ENCODE measurements around the gene BAG1. TPM values are rescaled to one million over a fixed set of nuclear protein-coding genes. Genes with fewer than 3 reads are reported as not detected.

BAG1 gene
- total RNA-seq, 1 experiment from 2014 or later: 51.2 TPM

- BruUV-seq (replicated peaks): no TSS peak
- Histone ChIP-seq H3K27me3 (replicated peaks; ENCODE audit: control insufficient read depth, insufficient read depth, low read length) (no peaks in the 10 kb centered on the region), H3K4me3 (ENCODE audit: low read depth, low read length) (no peak overlapping the region), H3K4me1 (no peaks in the 10 kb centered on the region), H3K9me3 (no peaks in the 10 kb centered on the region; the same call in 1 of the 2 replicates), H3K36me3 (ENCODE audit: control insufficient read depth, insufficient read depth, low read length) (peaks cover 4% of the 10 kb centered on the region)
- no peak overlapping the region for H3K27ac Mint-ChIP-seq (ENCODE audit: unreplicated experiment)
- intact Hi-C loops (cut with micrococcal nuclease; ENCODE audit: unreplicated experiment): no loop called here
- H3K4me1 Mint-ChIP-seq (ENCODE audit: low read depth, unreplicated experiment): no peaks in the 10 kb centered on the region
- no peaks in the 10 kb centered on the region for H3K9me3 Mint-ChIP-seq (ENCODE audit: unreplicated experiment)
- no peak for TF ChIP-seq CTCF (IDR thresholded peaks at IDR 0.05; ENCODE audit: insufficient read depth in 1 of 2, low read depth in 1 of 2, low read length in 1 of 2, severe bottlenecking in 1 of 2, unreplicated experiment in 1 of 2)
- peaks cover 22% of the 10 kb centered on the region for H3K36me3 Mint-ChIP-seq (ENCODE audit: insufficient read depth, unreplicated experiment)
- ChIA-PET POLR2A (no interaction called here), CTCF (no interaction called here)
- H3K4me3 Mint-ChIP-seq (ENCODE audit: unreplicated experiment): no peak overlapping the region
- no peak for DNase-seq
- H3K27me3 Mint-ChIP-seq (ENCODE audit: insufficient read depth, unreplicated experiment): no peaks in the 10 kb centered on the region
These were observed 39.9 kb upstream of the BAG1 start for GRCh38 chr9:33304362-33304761.

- BruUV-seq (replicated peaks): no TSS peak
- no peak for DNase-seq
- CTCF ChIA-PET: no interaction called here
These were observed 36.0 kb upstream of the BAG1 start for GRCh38 chr9:33300546-33300945.

GRCh38 chr9:33297432-33297831 is 32.9 kb upstream of the BAG1 start:
- Mint-ChIP-seq H3K9me3 (ENCODE audit: unreplicated experiment) (no peaks in the 10 kb centered on the region), H3K27me3 (ENCODE audit: insufficient read depth, unreplicated experiment) (no peaks in the 10 kb centered on the region), H3K36me3 (ENCODE audit: insufficient read depth, unreplicated experiment) (peaks cover 70% of the 10 kb centered on the region), H3K4me3 (ENCODE audit: unreplicated experiment) (no peak overlapping the region), H3K4me1 (ENCODE audit: low read depth, unreplicated experiment) (peaks cover 19% of the 10 kb centered on the region), H3K27ac (ENCODE audit: unreplicated experiment) (no peak overlapping the region)
- peaks cover 8% of the 10 kb centered on the region; the same call in 1 of the 2 replicates for H3K4me1 ChIP-seq
- DNase-seq: no peak
- no peak overlapping the region for H3K4me3 ChIP-seq (ENCODE audit: low read depth, low read length)
- TF ChIP-seq CTCF (IDR thresholded peaks at IDR 0.05; ENCODE audit: insufficient read depth in 1 of 2, low read depth in 1 of 2, low read length in 1 of 2, severe bottlenecking in 1 of 2, unreplicated experiment in 1 of 2): no peak
- no peaks in the 10 kb centered on the region for H3K27me3 ChIP-seq (replicated peaks; ENCODE audit: control insufficient read depth, insufficient read depth, low read length)
- ChIA-PET CTCF (no interaction called here), POLR2A (no interaction called here)
- no peaks in the 10 kb centered on the region for H3K9me3 ChIP-seq
- BruUV-seq (replicated peaks): no TSS peak
- no peaks in the 10 kb centered on the region; the same call in 1 of the 2 replicates for H3K36me3 ChIP-seq (ENCODE audit: control insufficient read depth, insufficient read depth, low read length)
- intact Hi-C loops (cut with micrococcal nuclease; ENCODE audit: unreplicated experiment): no loop called here

More at GRCh38 chr9:33300546-33300945, 36.0 kb upstream of the BAG1 start:
- POLR2A ChIA-PET: interaction anchor here (1.6 kb wide), 1 partner anchor 10 kb away, joined by 4 read pairs; the partner anchor contains the start of gene NFX1
- Histone ChIP-seq H3K4me3 (ENCODE audit: low read depth, low read length) (no peak overlapping the region), H3K36me3 (ENCODE audit: control insufficient read depth, insufficient read depth, low read length) (peaks cover 3% of the 10 kb centered on the region), H3K9me3 (no peaks in the 10 kb centered on the region), H3K27me3 (replicated peaks; ENCODE audit: control insufficient read depth, insufficient read depth, low read length) (no peaks in the 10 kb centered on the region), H3K4me1 (no peaks in the 10 kb centered on the region)
- intact Hi-C loops (cut with micrococcal nuclease; ENCODE audit: unreplicated experiment): no loop called here
- peaks cover 53% of the 10 kb centered on the region for H3K36me3 Mint-ChIP-seq (ENCODE audit: insufficient read depth, unreplicated experiment)
- no peak overlapping the region for H3K27ac Mint-ChIP-seq (ENCODE audit: unreplicated experiment)
- no peak for TF ChIP-seq CTCF (IDR thresholded peaks at IDR 0.05; ENCODE audit: insufficient read depth in 1 of 2, low read depth in 1 of 2, low read length in 1 of 2, severe bottlenecking in 1 of 2, unreplicated experiment in 1 of 2)
- H3K9me3 Mint-ChIP-seq (ENCODE audit: unreplicated experiment): no peaks in the 10 kb centered on the region
- H3K27me3 Mint-ChIP-seq (ENCODE audit: insufficient read depth, unreplicated experiment): no peaks in the 10 kb centered on the region
- H3K4me1 Mint-ChIP-seq (ENCODE audit: low read depth, unreplicated experiment): peaks cover 13% of the 10 kb centered on the region
- no peak overlapping the region for H3K4me3 Mint-ChIP-seq (ENCODE audit: unreplicated experiment)

All from Caco-2 (cell line).